GM18508 (cell line): ENCODE results near the gene GMEB2.
"Not testable (repeated sequence)": the region's sequence is repeated elsewhere in the genome, so short reads cannot be mapped to it uniquely, and the experiment has no call there.

Experiments
- ATAC-seq: cut with Tn5 transposase; IDR thresholded peaks from one replicate; pipeline ENCODE4 v1.9.1; 2021; ENCODE audit warnings: moderate number of reproducible peaks; ENCODE audit not compliant: insufficient read depth, unreplicated experiment

Gene GMEB2

GRCh38 chr20:63657937-63658748, 31.2 kb upstream of the GMEB2 start, which contains the start of gene RTEL1:
Gene RTEL1, plus strand, starts transcription at chr20:63658312. Its CDS starts 1,091 bp downstream, at chr20:63659403.
- ATAC-seq, result peak; percentile 53

GRCh38 chr20:63657260-63657936, 30.5 kb upstream of the GMEB2 start:
- ATAC-seq, result no peak

- ATAC-seq, result no peak
Measured at GRCh38 chr20:63656451-63656850, 29.6 kb upstream of the GMEB2 start.

GRCh38 chr20:63655249-63655648, 28.3 kb upstream of the GMEB2 start:
- no peak for ATAC-seq

GRCh38 chr20:63653974-63654668, 27.2 kb upstream of the GMEB2 start:
- no peak for ATAC-seq

- no peak for ATAC-seq
Measured at GRCh38 chr20:63653041-63653973, 26.4 kb upstream of the GMEB2 start, which contains the start of gene STMN3. Gene STMN3, minus strand, starts transcription at chr20:63653424. Its CDS starts 79 bp downstream, at chr20:63653345.

GRCh38 chr20:63652192-63652980, 25.5 kb upstream of the GMEB2 start:
- no peak for ATAC-seq

GRCh38 chr20:63651942-63652191, 25.0 kb upstream of the GMEB2 start:
- ATAC-seq, result no peak

GRCh38 chr20:63650486-63650885, 23.6 kb upstream of the GMEB2 start:
- not testable (repeated sequence) for ATAC-seq

GRCh38 chr20:63648895-63649589, 22.1 kb upstream of the GMEB2 start:
- ATAC-seq, result no peak

- ATAC-seq, result no peak
Measured at GRCh38 chr20:63648190-63648589, 21.3 kb upstream of the GMEB2 start.

GRCh38 chr20:63645218-63645617, 18.3 kb upstream of the GMEB2 start:
- ATAC-seq, result no peak

- ATAC-seq, result no peak
Measured at GRCh38 chr20:63643946-63644345, 17.0 kb upstream of the GMEB2 start.

GRCh38 chr20:63643499-63643898, 16.6 kb upstream of the GMEB2 start:
- ATAC-seq, result no peak

GRCh38 chr20:63642527-63643247, 15.8 kb upstream of the GMEB2 start:
- ATAC-seq, result no peak

GRCh38 chr20:63641792-63642523, 15.1 kb upstream of the GMEB2 start:
- peak; percentile 36 for ATAC-seq

- ATAC-seq, result no peak
Measured at GRCh38 chr20:63641146-63641791, 14.4 kb upstream of the GMEB2 start.
